Hematopoietic multipotent progenitor cell treated with erythropoietin and hydrocortisone succinate and interleukin-3 and kit ligand, for 15 days (in vitro differentiated cells): Measurements from ENCODE around the gene BCAS1.
"Not testable (repeated sequence)": the region's sequence is repeated elsewhere in the genome, so short reads cannot be mapped to it uniquely, and the experiment has no call there.

Source experiments
- DNase-seq: peaks from one replicate; pipeline ENCODE4 v3.0.0-alpha.2; 2015; ENCODE audit warnings: low spot score

Gene BCAS1

DNA sequence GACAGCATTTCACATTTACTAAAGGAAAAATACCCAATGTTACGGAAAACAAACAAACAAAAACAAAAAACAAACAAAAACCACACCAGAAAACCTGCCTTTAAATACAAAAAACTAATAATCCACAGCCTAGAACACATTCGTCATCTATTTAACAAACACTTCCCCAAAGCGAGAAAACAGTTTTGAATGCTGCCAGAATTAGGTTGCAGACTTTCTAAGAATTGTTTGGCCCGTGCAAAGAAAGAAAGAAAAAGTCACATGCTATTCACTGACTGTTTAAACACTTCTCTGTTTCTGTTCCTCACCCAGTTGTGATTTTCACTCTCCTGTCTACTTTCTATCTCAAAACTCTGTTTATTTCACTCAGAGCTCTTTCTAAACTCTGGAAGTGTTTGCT is 52.5 kb downstream of the BCAS1 start:
- no peak for DNase-seq

DNA sequence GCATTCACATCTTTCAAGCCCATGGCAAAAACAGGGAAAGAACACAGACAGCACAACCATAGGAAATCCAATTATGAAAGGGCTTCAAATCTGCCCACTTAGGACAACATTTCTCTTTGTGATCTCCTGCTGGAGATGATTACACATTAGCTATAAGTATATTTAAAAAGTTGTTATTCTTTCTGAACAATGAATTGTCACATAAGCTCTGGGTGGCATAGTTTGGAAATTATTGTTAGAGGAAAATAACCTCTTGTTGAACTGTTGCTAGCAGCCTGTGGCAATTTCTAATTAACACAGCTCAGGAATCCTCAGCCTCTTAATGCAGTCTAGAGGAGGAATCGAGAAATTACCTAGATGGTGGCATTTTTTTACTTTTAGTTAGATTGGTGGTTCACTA is 54.9 kb downstream of the BCAS1 start:
- no peak for DNase-seq

- DNase-seq, result no peak
Observed at GRCh38 chr20:54014293-54014926, 56.0 kb downstream of the BCAS1 start.

DNA sequence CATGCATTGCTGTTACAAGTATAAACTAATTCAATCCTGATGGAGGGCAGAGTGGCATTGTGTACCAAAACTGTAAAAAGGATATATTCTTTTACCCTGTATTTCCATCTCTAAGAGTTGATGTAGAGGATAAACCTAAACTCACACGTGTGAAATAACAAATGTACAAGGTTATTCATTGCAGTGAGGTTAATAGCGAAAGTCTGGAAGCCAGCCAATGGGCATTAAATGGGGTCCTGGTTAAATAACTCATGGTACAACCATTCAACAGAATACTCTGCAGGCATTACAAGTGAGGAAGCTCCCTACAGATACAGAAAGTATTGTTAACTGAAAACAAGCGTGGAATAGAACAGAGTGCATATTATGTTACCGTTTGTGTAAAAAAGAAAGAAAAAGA is 56.9 kb downstream of the BCAS1 start:
- no peak for DNase-seq

DNA sequence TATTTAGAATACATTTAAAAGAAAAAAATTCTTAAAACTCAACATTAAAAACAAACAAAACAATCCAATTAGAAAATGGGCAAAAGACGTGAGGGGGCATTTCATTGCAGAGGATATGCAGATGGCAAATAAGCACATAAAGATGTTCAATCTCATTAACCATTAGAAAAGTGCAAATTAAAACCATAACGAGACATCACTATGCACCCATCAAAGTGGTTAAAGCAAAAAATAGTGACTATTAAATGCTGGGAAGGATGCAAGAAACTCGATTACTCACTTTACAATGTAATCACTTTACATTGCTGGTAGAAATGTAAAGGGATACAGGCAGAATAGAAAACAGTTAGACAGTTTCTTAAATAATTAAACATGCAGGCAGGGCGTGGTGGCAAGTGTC is 59.0 kb downstream of the BCAS1 start:
- DNase-seq, result no peak

DNA sequence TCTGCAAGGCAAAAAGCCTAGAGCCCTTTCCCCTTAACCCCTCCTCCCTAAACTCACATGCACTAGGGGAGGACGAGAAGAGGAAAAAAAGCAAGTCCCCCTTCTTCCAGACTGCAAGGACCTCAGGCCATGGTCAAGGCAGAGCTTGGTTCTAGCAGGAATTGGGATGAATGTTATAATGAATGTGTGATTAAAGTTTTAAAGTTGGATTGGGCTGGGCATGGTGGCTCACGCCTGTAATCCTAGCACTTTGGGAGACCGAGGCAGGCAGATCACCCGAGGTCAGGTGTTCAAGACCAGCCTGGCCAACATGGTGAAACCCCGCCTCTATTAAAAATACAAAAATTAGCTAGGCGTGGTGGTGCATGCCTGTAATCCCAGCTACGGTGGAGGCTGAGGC is 64.2 kb downstream of the BCAS1 start:
- not testable (repeated sequence) for DNase-seq

DNA sequence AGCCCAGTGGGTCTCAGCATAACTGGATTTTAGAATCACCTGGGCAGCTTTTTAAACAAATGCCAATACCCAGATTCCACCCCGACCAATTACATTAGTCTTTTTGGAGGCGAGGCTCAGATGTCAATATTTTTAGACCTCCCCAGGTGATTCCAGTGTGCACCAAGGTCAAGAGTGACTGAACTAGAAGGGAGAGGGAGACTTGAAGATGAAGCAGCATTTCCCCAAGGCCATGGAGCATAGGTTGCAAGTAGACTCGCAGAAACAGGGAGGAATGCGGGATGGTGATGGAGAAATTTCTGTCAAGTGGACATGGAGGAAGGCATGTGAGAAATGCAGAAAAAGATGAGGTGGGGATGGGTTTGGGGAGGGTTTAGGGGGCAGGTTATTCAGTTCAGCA is 64.9 kb downstream of the BCAS1 start:
- DNase-seq, result no peak

DNA sequence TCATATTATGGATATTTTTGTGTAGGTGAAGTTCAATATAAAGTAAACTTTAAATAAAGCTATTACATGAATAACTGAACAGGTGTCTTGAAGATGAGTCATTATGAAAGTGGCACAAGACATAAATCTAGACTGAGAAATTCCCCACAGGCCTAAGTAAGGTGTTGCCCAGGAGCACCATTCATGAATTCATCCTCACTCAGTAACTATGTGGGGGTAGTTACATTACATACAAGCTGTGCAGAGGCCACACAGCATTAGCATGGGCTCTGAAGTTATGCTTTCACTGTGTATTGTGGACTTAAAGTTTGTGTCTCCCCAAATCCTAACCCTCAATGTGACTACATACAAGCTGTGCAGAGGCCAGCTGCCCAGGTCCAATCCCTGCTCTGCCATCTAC is 65.9 kb downstream of the BCAS1 start:
- DNase-seq, result no peak

DNA sequence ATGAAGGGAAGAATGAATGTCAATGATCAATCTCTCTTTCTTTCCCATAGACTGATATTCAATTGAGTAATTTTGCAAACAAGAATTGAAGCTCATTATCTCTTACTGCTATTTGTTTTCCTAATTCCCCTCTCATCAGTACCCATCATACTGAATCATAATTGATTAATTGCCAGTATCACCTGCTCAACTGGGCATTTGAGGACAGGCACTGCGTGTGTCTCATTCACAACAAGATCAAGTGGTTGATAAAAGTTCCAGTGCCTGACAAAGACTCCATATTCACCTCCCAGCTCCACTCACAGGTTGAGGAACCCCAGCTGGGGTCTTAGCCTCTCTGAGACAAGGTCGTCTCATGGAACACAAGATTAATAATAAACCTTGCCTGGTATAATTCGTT is 67.7 kb downstream of the BCAS1 start:
- DNase-seq, result no peak

- no peak for DNase-seq
Observed at GRCh38 chr20:54002056-54002575, 68.3 kb downstream of the BCAS1 start.

DNA sequence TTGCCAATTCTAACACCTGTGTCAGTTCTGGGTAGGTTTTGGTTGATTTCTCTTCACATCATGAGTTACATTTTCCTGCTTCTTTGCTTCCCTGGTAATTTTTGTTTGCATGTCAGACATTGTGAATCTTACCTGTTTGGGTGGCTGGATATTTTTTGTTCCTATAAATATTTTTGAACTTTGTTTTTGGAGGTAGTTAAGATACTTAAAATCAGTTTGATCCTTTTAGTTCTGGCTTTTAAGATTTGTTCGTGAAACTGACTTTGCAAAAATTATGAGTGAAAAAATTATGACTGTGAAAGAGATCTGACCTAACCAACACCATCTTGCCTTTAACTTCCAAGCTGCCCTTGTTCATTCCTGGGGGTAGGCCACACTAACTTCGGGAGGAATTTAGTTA is 69.5 kb downstream of the BCAS1 start:
- no peak for DNase-seq

DNA sequence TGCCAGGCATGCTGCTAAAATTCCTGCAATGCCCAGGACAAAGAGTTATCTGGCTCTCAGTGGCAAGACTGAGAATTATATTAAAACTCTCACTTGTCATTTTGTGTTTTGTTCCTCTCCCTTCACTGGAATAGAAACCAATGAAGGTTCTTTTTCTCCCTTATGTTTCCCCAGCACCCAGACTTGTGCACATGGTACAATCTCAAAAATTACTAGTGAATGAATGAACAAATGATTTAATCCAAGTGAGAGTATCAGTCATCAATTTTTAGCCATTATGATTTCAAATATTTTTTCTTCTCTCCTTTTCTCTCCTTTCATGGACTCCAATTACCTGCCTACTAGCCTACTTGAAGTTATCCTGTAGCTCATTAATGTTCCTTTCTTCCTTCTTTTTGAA is 70.1 kb downstream of the BCAS1 start:
- DNase-seq, result no peak

DNA sequence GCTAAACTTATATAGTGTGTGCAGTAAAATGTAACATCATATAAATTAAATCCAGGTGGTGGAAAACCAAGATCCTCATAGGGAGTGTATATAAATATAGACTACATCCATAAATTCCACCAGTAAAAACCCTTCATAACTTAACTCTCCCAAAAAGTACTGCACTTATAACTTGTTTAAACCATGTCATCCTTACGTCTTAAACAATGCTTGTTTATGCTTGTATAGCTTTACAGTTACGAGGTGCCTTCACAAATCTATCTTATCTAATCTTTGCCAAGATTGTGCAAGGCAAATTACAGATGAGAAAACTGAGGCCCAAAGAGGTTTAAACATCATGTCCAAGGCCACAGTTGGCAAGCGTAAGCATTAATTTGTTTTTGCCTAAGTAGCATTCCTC is 71.3 kb downstream of the BCAS1 start:
- no peak for DNase-seq

GRCh38 chr20:53996584-53997486 is 73.6 kb downstream of the BCAS1 start:
- no peak for DNase-seq

DNA sequence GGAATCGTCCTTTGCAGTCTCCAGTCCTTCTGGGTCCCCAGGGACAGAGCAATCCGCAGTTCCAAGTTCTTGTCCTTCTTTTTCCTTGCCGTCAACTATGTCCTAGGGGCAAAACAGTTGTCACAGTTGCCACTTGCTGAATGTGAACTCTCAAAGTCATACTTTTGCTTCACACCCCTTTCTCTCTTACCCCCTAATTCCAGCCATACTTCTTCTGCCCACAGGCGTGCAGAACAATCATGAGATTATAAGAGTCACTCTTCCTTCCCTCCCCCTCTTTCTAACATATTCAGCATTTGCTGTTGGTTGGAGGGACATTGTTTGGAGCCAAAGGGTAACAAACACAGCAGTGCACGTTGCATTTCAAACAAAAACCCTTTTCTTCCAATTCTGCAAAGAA is 74.4 kb downstream of the BCAS1 start:
- no peak for DNase-seq

DNA sequence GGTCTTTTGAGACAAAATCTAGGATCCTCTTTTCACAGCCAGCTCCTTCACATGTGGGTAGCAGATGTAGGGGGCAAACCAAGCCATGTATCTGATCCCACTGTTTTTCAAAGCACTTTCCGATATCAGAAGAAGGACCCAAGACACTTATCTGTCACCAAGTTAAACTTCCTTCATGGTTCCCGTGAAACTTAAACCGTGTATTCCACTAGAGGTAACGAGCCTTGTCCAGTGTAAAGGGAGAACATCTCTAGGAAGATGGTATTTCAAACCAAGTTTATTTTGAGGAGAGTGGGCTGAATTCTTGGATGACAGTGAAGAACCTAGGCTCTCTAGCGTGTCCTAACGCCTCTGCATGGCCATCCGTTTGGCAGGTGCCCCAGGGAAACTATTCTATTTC is 76.3 kb downstream of the BCAS1 start:
- DNase-seq, result no peak

DNA sequence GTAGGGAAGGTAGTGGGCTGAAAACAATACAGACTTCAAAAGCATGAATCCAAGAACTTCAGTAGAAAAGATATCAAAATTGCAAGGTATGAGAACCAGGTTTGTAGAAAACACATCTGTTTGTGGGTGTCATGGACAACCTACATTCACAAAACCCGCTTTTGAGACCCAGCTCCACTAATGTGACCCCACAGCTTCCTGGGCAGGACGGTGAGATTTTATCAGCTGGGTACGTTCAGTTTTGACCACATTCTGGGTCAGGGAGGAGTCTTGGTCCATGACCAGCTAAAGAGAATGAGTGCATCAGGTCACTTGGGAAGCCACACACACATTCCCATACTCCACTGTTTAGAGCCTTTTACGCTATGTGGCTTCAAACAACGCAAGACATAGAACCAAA is 77.1 kb downstream of the BCAS1 start:
- DNase-seq, result no peak

DNA sequence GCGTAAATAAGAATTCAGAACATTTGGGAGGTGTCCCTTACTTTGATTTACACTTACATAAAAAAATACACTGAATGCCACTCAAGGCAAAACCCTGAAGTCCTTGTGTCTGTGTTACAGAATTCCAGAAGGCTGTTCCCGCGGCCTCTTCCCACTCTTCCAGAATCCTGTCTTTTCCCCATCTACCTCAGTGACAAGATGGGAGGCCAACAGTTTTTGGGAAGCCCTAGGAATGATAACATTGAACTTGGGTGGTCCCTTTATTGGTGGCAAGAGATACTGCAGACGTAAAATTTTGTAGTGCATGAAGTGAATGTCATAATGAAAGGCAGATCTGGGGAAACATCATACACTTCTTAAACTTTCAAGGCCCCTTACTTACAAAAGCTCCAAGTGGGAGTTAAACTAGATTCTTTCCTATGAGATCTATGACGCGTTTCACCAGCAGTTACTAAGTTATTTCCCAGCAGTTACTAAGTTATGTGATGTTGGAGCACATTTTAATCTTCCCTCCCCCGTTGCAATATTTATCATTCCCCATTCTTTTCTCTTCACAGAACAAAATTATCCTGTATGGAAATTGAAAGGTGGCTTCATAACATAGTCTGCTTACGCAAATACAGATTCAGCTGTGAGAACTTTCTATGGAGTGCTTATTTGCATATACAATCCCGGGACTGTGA is 79.5 kb downstream of the BCAS1 start:
- DNase-seq, result no peak

- DNase-seq, result no peak
Observed at GRCh38 chr20:53990003-53990402, 80.4 kb downstream of the BCAS1 start.

GRCh38 chr20:53989401-53989800 is 81.0 kb downstream of the BCAS1 start:
- no peak for DNase-seq

GRCh38 chr20:53986037-53986650 is 84.2 kb downstream of the BCAS1 start:
- DNase-seq, result no peak

DNA sequence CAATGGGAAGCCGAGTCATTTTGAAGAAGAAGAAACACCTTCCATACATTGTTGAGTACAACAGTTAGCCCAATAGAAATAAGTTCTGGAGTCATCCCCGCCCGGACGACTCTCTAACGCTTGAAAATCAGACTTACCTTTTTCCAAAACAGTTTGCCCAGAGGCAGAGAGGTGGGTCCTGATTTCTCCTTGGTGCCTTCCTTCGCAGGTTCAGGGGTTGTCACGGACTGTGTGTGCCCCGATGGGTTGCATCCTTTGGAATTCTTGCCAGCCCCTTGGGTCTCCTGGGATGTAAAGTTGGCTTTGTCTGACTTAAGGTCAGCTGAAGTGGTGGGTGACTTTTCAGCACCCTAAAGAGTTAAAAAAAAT is 85.3 kb downstream of the BCAS1 start:
- DNase-seq, result no peak
